Hematopoietic multipotent progenitor cell treated with erythropoietin and hydrocortisone succinate and interleukin-3 and kit ligand, for 17 days (in vitro differentiated cells): Measurements from ENCODE around the gene FAM221B.

Experiments used
- DNase-seq: peaks from one replicate; pipeline ENCODE4 v3.0.0-alpha.2; 2015; ENCODE audit warnings: low spot score

Gene FAM221B

GRCh38 chr9:35791297-35791921, 37.1 kb downstream of the FAM221B start, which contains the start of gene NPR2:
Gene NPR2 (plus strand): TSS chr9:35791591. CDS start chr9:35792409, 818 bp downstream.
- no peak for DNase-seq

- DNase-seq = peak; percentile 82
Measured at GRCh38 chr9:35790385-35791296, 37.9 kb downstream of the FAM221B start.

GRCh38 chr9:35790025-35790384, 38.5 kb downstream of the FAM221B start:
- DNase-seq = peak; percentile 21

- no peak for DNase-seq
Measured at GRCh38 chr9:35789541-35789940, 39.0 kb downstream of the FAM221B start.

- DNase-seq = no peak
Measured at GRCh38 chr9:35783418-35783817, 45.1 kb downstream of the FAM221B start.

- DNase-seq = no peak
Measured at GRCh38 chr9:35781066-35781465, 47.5 kb downstream of the FAM221B start.

- DNase-seq = no peak
Measured at GRCh38 chr9:35778496-35778895, 50.0 kb downstream of the FAM221B start.

GRCh38 chr9:35776018-35776417, 52.5 kb downstream of the FAM221B start:
- no peak for DNase-seq

- no peak for DNase-seq
Measured at GRCh38 chr9:35774907-35775635, 53.5 kb downstream of the FAM221B start.

GRCh38 chr9:35771943-35772342, 56.6 kb downstream of the FAM221B start:
- no peak for DNase-seq

GRCh38 chr9:35771534-35771933, 57.0 kb downstream of the FAM221B start:
- DNase-seq = peak; percentile 58

- DNase-seq = no peak
Measured at GRCh38 chr9:35771075-35771433, 57.5 kb downstream of the FAM221B start.

- DNase-seq = no peak
Measured at GRCh38 chr9:35769763-35770162, 58.8 kb downstream of the FAM221B start.

- no peak for DNase-seq
Measured at GRCh38 chr9:35767458-35767857, 61.1 kb downstream of the FAM221B start.

- DNase-seq = no peak
Measured at GRCh38 chr9:35766997-35767396, 61.5 kb downstream of the FAM221B start.
